Measurements from ENCODE around the gene ANAPC15.

- TF ChIP-seq CTCF (IDR thresholded peaks at IDR 0.05) (no peak), POLR2A (IDR thresholded peaks at IDR 0.05) (no peak)
These were observed 40.1 kb downstream of the ANAPC15 start for GRCh38 chr11:72072348-72072747.
